Vagina (tissue), 2 donors: Measurements from ENCODE around the gene AACS.
"Not testable (repeated sequence)": the region's sequence is repeated elsewhere in the genome, so short reads cannot be mapped to it uniquely, and the experiment has no call there.

Experiments used
- POLR2A ChIP-seq, 2 donors: fragments of 450-650 bp; IDR thresholded peaks; one replicate each; pipeline ENCODE4 v1.6.1; 2017; ENCODE audit warnings: antibody characterized with exemption in 2 of 2, mild to moderate bottlenecking in 2 of 2, moderate library complexity in 2 of 2
- POLR2AphosphoS5 ChIP-seq, 2 donors: sonication (generic); formaldehyde crosslinking; IDR thresholded peaks; one replicate each; pipeline ENCODE4 v1.9.0; 2017; ENCODE audit warnings: antibody characterized with exemption in 2 of 2, mild to moderate bottlenecking in 2 of 2, low read depth in 1 of 2; ENCODE audit not compliant: insufficient read depth in 1 of 2

DNA sequence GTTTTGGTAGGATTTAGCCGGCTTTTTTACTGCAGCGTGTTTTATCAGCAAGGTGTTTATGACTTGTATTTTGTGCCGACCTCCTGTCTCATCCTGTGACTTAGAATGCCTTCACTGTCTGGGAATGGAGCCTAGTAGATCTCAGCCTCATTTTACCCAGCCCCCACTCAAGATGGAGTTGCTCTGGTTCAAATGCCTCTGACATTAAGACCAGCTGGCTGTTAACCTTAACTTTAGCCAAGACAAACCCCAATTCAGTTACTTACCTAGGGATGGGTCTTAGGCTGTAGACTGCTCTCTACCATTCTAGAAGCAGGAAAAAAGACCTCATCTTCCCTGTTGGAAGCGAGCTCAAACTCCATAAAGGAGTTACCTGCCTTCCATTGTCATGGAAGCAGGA is 1.7 kb upstream of the AACS start:
- TF ChIP-seq POLR2AphosphoS5 (IDR thresholded peaks at IDR 0.05; ENCODE audit: insufficient read depth in 1 of 2, low read depth in 1 of 2); POLR2A (IDR thresholded peaks at IDR 0.05): not testable (repeated sequence)
